ENCODE results near the gene TOX3. TPM values are rescaled to one million over a fixed set of nuclear protein-coding genes. Genes with fewer than 3 reads are reported as not detected.

TOX3 gene
- total and polyA plus RNA-seq, 2 of the 13 experiments (the other 11 are each of a cell fraction or from before 2014, with no cell fraction given), result 14.5 to 98.6 TPM

DNA sequence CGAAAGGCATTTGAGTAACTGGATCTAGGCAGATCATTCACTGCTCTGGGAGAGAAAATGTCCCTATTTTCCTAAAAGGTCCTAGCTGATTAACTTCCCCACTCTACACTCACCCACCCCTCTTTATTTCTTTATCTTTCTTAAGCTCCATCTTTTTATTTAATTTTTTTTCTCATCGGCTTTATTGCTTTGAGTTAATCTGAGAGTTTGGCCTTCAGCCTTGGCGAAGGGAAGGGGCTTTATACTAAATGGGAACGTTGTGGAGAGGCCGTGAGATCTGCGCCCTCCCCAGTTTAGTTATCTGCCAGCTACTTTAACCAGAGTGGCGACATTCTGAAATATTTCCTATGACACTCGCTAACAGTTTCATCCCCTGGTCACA, 882 bp upstream of the TOX3 start (continued):
- TF ChIP-seq NFRKB (IDR thresholded peaks at IDR 0.05) (no peak), ZNF761 (CRISPR knock-in tag; conservative IDR thresholded peaks at IDR 0.05) (0 out of 2 replicates have a peak, but pooled peaks have one; percentile 65), DMAP1 (CRISPR knock-in tag; IDR thresholded peaks at IDR 0.05) (peak; percentile 7; the same call in 1 of the 2 replicates), GTF3A (CRISPR knock-in tag; conservative IDR thresholded peaks at IDR 0.05) (peak; percentile 79; the same call in 1 of the 2 replicates), ZNF501 (CRISPR knock-in tag; IDR thresholded peaks at IDR 0.05) (peak; percentile 60; the same call in 1 of the 2 replicates), MAZ (IDR thresholded peaks at IDR 0.05; ENCODE audit: borderline replicate concordance, low read depth, low read length) (no peak), MAZ (CRISPR knock-in tag; IDR thresholded peaks at IDR 0.05; ENCODE audit: low read depth) (0 out of 2 replicates have a peak, but pooled peaks have one; percentile 3), SAP130 (CRISPR knock-in tag; IDR thresholded peaks at IDR 0.05; ENCODE audit: low read depth) (0 out of 2 replicates have a peak, but pooled peaks have one; percentile 8), NFE2L2 (IDR thresholded peaks at IDR 0.05; ENCODE audit: low read length) (no peak), RFX5 (IDR thresholded peaks at IDR 0.05; ENCODE audit: low read depth, low read length) (no peak), ZNF160 (CRISPR knock-in tag; IDR thresholded peaks at IDR 0.05) (no peak), ZNF20 (CRISPR knock-in tag; IDR thresholded peaks at IDR 0.05) (0 out of 2 replicates have a peak, but pooled peaks have one; percentile 64)
- TF ChIP-seq, protein P1, sequence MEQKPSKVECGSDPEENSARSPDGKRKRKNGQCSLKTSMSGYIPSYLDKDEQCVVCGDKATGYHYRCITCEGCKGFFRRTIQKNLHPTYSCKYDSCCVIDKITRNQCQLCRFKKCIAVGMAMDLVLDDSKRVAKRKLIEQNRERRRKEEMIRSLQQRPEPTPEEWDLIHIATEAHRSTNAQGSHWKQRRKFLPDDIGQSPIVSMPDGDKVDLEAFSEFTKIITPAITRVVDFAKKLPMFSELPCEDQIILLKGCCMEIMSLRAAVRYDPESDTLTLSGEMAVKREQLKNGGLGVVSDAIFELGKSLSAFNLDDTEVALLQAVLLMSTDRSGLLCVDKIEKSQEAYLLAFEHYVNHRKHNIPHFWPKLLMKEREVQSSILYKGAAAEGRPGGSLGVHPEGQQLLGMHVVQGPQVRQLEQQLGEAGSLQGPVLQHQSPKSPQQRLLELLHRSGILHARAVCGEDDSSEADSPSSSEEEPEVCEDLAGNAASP (CRISPR knock-in tag; IDR thresholded peaks at IDR 0.05; ENCODE audit: borderline replicate concordance), result no peak
- TF ChIP-seq, protein P2, sequence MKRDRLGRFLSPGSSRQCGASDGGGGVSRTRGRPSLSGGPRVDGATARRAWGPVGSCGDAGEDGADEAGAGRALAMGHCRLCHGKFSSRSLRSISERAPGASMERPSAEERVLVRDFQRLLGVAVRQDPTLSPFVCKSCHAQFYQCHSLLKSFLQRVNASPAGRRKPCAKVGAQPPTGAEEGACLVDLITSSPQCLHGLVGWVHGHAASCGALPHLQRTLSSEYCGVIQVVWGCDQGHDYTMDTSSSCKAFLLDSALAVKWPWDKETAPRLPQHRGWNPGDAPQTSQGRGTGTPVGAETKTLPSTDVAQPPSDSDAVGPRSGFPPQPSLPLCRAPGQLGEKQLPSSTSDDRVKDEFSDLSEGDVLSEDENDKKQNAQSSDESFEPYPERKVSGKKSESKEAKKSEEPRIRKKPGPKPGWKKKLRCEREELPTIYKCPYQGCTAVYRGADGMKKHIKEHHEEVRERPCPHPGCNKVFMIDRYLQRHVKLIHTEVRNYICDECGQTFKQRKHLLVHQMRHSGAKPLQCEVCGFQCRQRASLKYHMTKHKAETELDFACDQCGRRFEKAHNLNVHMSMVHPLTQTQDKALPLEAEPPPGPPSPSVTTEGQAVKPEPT (CRISPR knock-in tag; IDR thresholded peaks at IDR 0.05; ENCODE audit: low read depth), result 0 out of 2 replicates have a peak, but pooled peaks have one; percentile 12
